Stimulated activated naive CD8-positive, alpha-beta T cell treated with anti-CD3 and anti-CD28 coated beads, Interleukin-15, Interleukin-2, amounts not matched to agents 100 U/mL and 50 U/mL, for 24 hours (primary cell): Measurements from ENCODE around the gene ACTL10.
A peak's percentile ranks its signal among the peaks of the same experiment; 100 is the strongest.
"Not testable (repeated sequence)": the region's sequence is repeated elsewhere in the genome, so short reads cannot be mapped to it uniquely, and the experiment has no call there.

Experiments
- ATAC-seq: fragments of 150-1000 bp; cut with Tn5 transposase; one replicate; pipeline ENCODE4 v1.10.0; 2021
- DNase-seq: peaks from one replicate; pipeline ENCODE4 v3.0.0; 2021

ACTL10 gene

DNA sequence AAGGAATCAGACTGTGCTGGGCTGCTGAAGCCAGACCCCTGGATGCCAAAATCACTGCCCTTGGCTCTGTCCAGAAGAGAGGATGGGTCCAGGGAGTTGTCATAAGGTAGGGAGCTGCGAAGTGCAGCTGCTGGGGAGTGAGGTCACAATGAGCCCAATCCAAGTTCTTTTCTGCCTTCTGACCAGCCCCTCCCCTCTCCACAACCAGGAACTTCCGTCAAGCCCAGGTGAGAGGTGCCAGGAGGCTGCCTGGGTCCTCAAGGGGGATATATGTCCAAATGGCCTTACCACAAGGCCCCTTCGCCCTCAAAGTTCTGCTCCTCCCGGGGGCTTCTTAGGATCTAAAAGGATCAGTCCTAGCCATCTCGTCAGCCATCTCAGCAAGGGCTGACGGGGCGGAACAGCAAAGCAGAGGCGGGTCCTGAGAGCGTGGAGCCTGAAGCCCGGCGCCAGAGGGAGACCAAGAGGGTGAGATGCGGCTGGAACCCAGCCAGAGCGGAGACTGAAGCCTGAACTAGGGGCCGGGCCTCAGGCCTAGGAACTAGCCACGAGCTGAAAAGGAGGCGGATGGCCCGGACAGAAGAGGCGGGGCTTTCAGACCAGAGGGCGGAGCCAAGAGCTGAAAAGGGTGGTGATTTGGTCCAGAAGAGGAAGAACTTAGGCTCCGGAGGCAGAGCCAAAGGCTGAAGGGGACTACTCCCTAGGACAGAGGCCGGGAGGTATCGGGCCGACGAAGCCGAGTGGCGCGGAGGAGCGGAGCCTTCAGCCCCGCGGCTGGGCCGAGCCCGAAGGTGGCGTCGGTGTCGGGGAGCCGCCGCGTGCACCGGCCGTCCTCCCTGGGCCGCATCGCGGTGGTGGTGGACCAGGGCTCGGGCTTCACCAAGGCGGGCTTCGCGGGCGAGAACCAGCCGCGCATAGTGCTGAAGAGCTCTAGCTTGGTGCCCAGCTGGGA is at the start of gene ACTL10:
Gene ACTL10 (plus strand): TSS at position 651 of the 952 bp plus-strand sequence. CDS start 555 bp downstream, outside the sequence.
- ATAC-seq (peak; percentile 70), DNase-seq (peak; percentile 91)

- no peak for ATAC-seq
- no peak for DNase-seq
Measured at GRCh38 chr20:33621717-33622400, 44.9 kb upstream of the ACTL10 start.

GRCh38 chr20:33622705-33623365 is 43.9 kb upstream of the ACTL10 start:
- no peak for DNase-seq
- no peak for ATAC-seq

GRCh38 chr20:33624399-33624798 is 42.3 kb upstream of the ACTL10 start:
- DNase-seq, result no peak
- ATAC-seq, result peak; percentile 73

DNA sequence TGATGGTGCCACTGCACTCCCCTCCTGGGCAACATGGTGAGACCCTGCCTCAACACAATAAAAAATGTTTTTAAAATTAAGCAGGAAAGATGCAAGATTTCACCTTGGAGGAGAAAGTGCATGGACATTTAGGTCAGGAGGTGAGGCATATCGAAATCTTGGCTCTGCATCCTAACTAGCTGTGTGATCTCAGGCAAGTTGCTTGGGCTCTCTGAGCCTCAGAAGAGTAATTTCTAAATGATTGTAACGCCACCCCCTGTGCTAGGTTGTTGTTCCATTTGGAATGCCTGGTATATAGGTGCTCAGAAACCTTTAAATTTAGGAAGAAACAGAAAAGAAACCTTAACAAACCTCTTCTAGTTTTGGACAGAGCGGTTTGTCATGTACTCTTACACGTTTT is 40.6 kb upstream of the ACTL10 start:
- no peak for DNase-seq
- no peak for ATAC-seq

DNA sequence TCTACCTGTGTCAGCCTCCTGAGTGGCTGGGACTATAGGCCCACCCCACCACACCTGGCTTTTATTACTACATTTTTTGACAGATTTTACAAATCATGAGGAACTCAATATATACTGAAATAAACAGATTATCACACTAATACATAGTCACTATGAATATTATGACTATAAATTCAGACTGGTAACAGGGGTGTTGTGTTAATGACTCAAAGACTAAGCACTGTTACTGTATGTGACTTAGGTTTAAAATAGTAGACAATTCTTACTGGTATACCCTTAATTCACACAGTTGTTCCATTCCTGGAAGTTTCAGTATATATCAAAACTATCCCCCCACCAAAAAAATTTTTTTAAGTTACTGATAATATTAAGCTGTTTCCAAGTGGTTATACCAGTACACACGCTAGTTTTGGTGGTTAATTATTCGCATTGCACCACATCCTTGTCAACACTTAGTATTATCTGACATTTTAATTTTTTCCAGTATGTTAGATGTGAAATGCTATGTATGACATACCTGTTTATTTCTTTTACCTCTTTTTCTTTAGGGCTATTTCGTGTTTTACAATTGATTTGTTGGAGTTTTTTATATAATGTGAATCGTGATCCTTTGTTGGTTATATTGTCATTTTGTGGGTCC is 39.0 kb upstream of the ACTL10 start:
- ATAC-seq, result no peak

DNA sequence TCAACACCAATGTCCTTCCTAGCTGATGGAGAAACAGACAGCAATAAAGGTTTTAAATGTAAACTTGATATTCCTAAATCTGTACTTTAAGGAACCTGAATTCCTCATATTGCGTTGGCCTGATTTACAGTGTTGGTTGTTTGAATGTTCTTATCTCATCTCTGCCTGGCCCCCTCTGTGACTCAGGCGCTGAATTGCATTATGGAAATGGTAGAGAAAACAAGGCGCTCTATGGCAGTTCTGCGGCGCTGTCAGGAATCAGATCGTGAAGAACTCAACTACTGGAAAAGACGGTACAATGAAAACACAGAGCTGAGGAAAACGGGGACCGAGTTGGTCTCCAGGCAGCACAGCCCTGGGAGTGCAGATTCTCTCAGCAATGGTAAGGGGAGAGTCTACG is 37.2 kb upstream of the ACTL10 start:
- DNase-seq, result no peak
- ATAC-seq, result no peak

More for the DNA sequence above, 39.0 kb upstream of the ACTL10 start:
- DNase-seq, result no peak

GRCh38 chr20:33629979-33630378 is 36.8 kb upstream of the ACTL10 start:
- ATAC-seq (no peak), DNase-seq (no peak)

- no peak for DNase-seq
- no peak for ATAC-seq
Measured at GRCh38 chr20:33630507-33630906, 36.2 kb upstream of the ACTL10 start.

DNA sequence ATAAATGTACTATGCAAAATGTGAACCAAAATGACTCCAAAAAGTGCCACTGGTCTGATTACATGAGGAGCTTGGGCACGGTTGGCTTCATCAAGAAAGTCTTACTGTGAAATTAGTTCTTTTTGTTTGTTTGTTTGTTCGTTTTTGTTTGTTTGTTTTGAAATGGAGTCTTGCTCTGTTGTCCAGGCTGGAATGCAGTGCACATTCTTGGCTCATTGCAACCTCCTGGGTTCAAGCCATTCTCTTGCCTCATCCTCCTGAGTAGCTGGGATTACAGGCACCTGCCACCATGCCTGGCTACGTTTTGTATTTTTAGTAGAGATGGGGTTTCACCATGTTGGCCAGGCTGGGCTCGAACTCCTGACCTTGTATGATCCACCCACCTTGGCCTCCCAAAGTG is 34.8 kb upstream of the ACTL10 start:
- DNase-seq, ATAC-seq: not testable (repeated sequence)

DNA sequence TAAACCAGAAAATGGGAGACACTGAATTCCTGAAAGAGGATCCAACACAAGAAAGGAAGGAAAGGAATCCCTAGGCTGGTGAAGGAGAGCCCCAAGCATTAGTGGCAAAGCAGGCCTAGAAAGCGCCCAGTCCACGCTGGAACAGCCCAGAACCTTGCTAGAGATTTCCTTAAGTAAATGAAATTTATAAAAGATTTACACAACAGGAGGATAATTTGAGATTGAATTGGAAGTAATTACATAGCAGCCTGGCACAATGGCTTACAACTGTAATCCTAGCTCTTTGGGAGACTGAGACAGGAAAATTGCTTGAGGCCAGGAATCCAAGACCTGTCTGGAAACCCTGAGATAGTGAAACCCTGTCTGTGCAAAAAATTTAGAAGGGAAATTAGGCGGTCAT is 31.4 kb upstream of the ACTL10 start:
- DNase-seq, result no peak
- no peak for ATAC-seq

DNA sequence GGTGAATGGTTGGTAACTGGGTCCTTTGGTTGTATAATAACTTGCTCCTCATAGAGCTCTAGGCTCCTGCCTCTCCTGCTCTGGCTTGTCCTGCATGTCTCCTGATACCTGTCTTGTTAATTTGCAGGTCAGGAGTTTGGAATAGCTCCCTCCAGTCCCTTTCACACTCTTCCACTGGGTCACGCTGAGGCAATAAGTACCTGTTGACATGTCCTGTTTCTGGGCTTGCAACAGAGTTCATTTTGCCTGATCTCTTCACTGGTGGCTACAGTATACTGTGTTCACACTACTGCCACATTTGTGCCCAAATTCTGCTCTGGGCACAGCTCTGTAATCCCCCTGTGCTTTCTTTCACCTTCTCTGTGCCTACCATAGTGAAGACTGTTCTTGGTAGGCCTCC is 30.0 kb upstream of the ACTL10 start:
- ATAC-seq (no peak), DNase-seq (no peak)

GRCh38 chr20:33640287-33640686 is 26.5 kb upstream of the ACTL10 start:
- DNase-seq, result no peak
- no peak for ATAC-seq

DNA sequence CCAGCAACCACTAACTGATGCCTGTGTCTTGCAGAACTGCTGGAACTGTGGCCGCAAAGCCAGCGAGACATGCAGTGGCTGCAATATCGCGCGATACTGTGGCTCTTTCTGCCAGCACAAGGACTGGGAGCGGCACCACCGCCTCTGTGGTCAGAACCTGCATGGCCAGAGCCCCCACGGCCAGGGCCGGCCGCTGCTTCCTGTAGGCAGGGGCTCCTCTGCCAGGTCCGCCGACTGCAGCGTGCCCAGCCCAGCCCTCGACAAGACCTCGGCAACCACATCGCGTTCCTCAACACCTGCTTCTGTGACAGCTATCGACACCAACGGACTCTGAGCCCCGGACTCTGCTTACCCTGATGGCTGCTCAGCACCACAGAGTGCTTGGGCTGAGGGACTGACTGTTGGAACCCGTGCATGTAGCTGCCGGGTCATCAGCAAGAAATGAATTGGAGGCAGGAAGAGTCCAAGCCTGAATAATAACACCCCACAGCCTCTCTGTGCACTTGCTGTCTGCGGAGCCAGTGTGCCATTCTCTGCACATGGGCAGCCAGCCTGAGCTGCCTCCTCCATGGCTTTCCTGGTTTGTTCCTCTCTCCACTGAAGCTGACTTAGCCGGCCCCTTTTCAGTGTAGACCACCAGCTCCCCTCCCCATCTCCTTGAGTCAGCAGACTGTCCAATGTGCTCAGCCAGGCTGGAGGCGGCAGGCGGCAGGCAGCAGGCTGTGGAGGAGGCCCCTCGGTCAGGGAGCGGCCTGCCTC is 22.3 kb upstream of the ACTL10 start:
- no peak for DNase-seq
- no peak for ATAC-seq

GRCh38 chr20:33645072-33645358 is 21.7 kb upstream of the ACTL10 start:
- no peak for ATAC-seq
- DNase-seq, result no peak

GRCh38 chr20:33645396-33645795 is 21.3 kb upstream of the ACTL10 start:
- DNase-seq (no peak), ATAC-seq (no peak)

GRCh38 chr20:33646191-33646590 is 20.6 kb upstream of the ACTL10 start:
- no peak for DNase-seq
- ATAC-seq, result no peak

- DNase-seq, ATAC-seq: not testable (repeated sequence)
Measured at GRCh38 chr20:33646959-33647602, 19.7 kb upstream of the ACTL10 start.

DNA sequence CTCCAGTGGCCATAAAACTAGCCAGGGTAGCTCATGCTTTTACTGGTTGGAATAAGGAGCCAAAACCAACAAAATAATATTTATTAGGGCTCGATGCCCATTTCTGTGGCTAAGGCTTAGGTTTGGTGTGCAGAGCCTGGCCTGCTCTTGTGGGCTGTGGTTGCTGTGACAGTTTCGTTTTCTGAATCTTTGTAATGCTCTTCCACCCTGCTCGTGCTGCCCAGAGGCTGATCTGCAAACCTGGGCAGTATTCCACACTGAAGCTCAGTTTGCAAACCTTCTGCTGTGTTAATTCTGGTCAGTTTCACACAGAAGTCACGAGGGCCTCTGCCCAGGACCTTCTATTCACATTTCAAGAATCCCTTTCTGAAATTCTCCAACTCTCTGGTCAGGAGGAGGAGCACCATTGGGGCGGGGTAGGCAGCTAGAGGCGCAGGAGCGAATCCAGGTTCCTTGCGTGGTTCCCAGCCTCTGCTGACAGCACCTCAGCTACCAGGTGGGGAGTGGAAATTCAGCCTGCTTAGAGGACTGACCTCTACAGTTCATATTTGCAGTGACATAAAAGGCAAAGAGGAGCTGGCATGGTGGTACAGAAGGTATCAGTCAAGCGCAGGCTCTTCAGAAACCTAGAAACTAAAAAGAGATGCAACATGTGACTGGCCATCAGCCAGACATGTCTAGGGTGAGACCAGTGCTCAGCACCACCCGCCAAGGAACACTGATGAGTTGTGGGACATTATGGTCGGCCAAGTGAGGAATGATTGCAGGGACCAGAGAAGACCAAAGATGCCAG is 18.9 kb upstream of the ACTL10 start:
- DNase-seq, result no peak
- ATAC-seq, result no peak

GRCh38 chr20:33648396-33649004 is 18.2 kb upstream of the ACTL10 start:
- ATAC-seq (no peak), DNase-seq (no peak)
